Measurements from ENCODE around the gene HMBS.
"Not testable (repeated sequence)": the region's sequence is repeated elsewhere in the genome, so short reads cannot be mapped to it uniquely, and the experiment has no call there.

The HMBS gene

DNA sequence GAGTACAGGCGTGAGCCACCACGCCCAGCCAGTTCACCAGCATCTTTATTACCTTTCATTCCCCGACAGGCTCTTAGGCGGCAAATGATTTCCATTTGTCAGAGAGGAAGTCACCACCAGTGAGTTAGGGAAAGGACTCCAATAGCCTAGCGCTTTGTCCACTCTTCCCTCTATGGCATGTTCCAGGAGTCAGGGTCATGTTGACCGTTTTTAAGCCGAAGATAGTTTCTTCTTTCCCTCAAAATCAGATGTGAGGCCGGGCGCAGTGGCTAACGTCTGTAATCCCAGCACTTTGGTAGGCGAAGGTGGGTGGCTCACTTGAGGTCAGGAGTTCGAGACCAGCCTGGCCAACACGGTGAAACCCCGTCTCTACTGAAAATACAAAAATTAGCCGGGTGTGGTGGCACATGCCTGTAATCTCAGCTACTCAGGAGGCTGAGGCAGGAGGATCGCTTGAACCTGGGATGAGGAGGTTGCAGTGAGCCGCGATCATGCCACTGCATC, 18.5 kb downstream of the HMBS start:
- not testable (repeated sequence) for DNase-seq

GRCh38 chr11:119103793-119104192, 19.1 kb downstream of the HMBS start:
- DNase-seq, result no peak

DNA sequence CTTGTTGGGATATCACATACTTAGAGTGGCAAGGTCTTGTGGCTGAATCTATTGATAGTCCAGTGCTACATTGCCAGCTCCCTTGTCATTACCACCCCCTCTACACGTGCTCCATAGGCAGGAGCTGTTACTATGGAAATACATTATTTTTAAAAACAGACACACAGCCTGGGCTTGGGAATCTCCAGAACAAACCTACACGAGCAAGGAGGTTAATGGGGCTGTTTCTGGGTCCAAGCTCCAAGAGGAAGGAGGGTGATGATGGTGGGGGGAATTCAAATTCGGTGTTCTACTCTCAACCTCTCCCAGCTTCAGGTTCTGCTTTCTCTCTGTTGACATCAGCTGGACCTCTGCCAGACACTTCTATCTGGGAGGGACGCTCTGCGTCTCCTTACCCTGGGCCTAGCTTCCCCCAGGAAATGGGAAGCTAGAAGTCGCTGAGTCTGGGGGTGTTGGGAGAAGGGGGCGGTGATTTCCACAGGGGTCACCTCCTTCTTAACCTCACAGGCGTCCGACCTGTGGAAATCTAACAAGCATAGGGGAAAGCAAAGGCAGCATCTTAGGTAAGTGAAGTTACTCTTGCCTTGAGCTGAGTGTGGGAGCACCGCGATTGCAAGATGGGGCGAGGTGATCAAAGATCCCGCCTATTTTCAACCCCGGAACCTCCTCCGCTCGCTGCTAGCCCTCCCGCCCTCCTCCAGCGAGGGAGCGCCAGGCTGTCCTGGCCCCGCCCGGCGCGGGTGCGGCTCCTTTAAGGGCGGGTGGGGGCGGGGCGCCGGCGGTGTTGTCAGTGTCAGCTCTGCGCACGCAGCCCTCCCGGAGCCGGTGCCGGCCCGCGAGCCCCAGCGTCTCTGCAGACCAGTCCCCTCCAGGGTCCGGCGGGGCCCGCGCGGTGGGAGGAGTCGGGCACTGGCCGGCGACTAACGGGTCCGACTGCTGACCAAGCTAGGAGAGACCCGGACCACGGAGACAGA, 22.2 kb downstream of the HMBS start, which contains the start of gene C2CD2L:
Gene C2CD2L, plus strand, starts transcription at position 781 of the 974 bp plus-strand sequence. CDS start 398 bp downstream, outside the sequence.
- peak; percentile 94 for DNase-seq

GRCh38 chr11:119107538-119108145, 23.0 kb downstream of the HMBS start:
- DNase-seq, result peak; percentile 69

GRCh38 chr11:119108146-119108856, 23.6 kb downstream of the HMBS start:
- DNase-seq, result peak; percentile 70

- no peak for DNase-seq
Observed at GRCh38 chr11:119108857-119109221, 24.2 kb downstream of the HMBS start.

- DNase-seq, result no peak
Observed at GRCh38 chr11:119109843-119110242, 25.2 kb downstream of the HMBS start.

DNA sequence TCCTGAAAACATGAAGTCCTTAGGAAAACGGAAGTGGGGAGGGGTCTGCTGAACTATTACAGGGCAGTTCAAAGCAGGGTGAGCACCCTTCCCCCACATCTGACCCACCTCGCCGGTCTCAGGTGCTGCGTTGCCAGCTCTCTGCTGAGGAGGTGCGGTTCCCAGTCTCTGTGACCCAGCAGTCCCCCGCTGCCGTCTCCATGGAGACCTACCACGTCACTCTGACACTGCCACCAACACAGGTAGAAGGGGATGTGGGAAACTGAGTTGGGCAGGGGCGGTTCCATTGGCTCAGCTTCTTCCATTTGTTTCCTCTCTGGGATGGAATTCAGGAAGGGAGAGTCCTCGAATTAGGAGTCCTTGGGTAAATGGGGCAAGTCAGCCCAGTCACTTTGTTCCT, 25.8 kb downstream of the HMBS start:
- DNase-seq, result no peak

DNA sequence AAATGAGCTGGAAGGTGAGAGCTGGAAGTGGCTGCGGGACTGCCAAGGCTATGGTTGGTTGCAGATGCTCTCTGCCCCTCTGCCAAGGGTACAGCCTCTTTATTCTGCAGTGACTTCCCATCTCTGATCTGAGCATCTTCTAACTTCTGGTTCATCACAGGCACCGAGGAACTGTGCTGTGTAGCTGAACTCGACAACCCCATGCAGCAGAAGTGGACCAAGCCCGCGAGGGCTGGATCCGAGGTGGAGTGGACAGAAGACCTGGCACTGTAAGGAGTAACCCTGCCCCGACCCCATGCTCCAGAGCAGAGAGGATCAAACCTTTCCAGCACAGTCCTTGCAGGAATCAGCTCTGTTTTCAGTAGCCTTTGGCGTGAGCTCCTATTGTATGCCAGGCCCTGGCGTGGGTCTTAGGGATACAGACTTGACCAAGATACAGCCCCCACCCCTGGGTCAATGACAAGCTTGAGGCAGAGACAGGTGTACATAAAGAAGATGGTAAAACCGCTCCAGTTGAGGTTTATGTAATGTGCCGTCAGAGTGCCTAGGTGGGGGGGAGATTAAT, 26.8 kb downstream of the HMBS start:
- DNase-seq, result no peak

DNA sequence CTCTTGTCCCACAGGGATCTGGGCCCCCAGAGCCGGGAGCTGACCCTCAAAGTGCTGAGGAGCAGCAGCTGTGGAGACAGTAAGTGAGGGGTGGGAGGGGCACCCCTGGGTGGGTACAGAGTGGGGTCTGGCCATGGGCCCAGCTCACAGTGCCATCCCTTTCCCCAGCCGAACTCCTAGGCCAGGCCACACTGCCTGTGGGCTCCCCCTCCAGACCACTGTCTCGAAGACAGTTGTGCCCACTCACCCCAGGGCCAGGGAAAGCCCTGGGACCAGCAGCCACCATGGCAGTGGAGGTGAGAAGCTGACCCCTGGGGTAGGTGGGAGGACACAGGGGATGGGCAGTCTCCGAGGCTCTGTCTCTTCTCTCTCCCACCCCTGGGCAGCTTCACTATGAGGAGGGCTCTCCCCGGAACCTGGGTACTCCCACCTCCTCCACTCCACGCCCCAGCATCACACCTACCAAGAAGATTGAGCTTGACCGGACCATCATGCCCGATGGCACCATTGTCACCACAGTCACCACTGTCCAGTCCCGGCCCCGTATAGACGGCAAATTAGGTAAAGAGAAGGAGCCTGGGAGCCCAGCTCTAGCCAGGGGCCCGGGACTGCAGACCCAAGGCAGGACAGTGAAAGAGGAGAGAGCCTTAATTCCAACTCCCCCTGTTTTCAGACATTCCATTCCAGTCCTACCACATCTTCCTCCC, 27.8 kb downstream of the HMBS start:
- DNase-seq, result no peak

DNA sequence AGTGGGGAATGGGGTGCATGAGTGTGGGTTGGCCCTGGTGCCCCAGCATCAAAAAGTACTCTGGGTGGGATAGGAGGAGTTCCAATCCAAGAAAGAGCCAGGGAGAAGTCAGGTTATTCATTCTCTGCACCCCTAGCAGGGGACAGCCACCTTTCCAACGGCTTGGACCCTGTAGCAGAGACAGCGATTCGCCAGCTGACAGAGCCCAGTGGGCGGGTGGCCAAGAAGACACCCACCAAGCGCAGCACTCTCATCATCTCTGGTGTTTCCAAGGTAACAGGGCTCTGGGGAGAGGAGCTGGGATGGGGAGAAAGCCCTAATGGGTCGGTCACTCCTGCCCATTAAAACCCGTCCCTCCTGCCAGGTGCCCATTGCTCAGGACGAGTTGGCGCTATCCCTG, 29.0 kb downstream of the HMBS start:
- no peak for DNase-seq

DNA sequence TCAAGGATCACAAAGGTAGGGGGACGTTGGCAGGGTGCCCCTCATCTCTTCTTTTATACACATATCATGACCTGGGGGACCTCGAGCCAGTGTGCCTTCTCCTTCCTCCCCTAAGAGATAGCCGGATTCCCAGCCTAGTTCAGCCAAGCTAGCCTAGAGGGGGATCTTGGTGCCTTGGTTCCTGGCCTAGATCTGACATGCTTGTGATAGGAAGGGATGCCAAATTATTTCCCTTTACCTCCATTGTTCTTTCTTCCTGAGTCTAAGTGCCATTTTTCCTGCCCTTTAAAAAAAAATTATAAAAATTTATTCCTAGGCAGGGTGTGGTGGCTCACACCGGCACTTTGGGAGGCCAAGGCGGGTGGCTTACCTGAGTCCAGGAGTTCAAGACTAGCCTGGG, 29.7 kb downstream of the HMBS start:
- DNase-seq, result no peak

DNA sequence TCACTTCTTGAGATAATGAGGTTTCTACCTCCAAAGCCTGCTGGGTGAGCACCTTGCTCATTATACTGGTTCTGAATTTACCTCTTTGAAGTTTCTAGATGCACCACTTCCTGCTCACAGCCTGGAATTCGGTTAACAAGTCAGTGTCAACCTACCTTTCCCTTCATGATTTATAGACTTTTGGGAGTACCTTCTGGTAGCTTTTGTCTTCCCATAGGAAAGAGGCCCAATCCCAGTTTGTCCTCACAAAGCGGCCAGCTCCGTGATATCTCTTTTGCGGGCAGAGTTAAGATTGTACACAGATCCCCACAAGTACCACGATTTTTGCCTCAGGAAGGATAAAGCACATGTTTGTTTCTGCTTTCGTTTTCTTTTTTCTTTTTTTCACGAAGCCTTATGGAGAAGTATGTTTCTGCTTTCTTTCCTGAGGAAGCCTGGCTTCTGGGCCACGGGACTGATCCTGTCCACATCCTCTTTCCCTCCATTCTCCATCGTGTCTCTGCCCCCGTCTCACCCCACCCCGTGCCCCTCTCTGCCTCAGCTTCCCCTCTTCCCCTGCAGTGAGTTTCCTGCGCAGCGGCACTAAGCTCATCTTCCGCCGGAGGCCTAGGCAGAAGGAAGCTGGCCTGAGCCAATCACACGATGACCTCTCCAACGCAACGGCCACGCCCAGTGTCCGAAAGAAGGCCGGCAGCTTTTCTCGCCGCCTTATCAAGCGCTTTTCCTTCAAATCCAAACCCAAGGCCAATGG, 31.0 kb downstream of the HMBS start:
- peak; percentile 70 for DNase-seq

GRCh38 chr11:119116235-119116594, 31.5 kb downstream of the HMBS start:
- DNase-seq, result no peak

DNA sequence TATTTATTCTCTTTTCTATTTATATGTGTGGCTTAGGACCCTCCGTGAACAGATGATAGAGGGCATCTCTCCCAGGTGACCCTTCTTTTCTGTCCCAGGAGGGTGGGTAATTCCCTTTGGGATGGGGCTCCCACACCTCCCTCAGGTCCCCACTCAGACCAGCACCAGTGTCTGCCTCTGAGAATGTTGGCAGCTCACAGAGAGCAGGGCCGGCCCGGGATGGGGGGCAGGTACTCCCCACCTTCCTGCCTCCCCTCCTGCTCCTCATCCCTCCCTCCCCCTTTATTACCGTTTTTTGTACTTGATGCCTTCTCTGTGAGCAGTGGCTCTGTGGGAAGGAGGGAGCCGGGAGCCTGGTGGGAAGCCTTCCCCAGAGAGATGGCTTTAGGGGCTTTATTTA, 31.9 kb downstream of the HMBS start:
- no peak for DNase-seq

- no peak for DNase-seq
Observed at GRCh38 chr11:119117004-119117706, 32.5 kb downstream of the HMBS start.

GRCh38 chr11:119118227-119118626, 33.5 kb downstream of the HMBS start:
- no peak for DNase-seq

DNA sequence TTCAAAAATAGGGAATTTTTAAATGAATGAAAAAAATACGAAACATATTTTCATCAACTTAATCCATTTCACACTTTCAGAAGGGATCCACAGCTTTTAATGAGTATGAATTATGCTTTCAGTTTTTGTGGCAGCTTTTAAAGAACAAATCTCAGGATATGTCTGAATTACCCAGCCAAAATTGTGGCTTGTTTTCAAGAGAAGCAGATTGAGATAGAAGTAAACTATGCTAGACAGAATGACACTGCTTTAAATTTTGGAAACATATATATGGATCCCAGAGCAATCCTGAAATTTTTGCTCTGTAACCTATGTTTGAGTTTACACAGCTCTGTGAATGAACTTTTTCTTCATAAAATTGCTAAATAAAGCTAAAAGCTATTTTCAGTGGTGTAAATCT, 34.3 kb downstream of the HMBS start:
- DNase-seq, result no peak

DNA sequence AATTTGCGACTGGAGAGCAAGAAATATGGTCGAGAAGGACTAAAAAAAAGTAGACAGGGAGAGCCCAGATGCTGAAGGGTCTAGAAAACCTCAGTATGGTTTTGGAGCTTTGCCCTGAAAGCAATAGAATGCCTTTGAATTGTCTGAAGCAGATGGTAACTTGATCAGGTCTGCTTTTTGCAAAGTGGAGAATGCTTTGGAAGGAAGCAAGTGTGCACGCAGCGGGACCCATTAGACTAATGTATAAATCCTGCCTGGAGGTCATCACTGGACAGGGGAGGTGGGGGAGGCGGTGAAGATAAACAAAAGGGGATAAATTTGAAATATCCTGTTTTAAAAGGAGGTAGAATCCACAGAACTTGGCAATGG, 35.9 kb downstream of the HMBS start:
- peak; percentile 66 for DNase-seq

- DNase-seq, result peak; percentile 99
Observed at GRCh38 chr11:119121008-119121810, 36.5 kb downstream of the HMBS start, which contains the start of gene HINFP. Gene HINFP (plus strand): TSS chr11:119121580. CDS start chr11:119126945, 5,365 bp downstream.
